Breast epithelium (tissue), 4 donors: Measurements from ENCODE around the gene TTC28. TPM values are rescaled to one million over a fixed set of nuclear protein-coding genes. Genes with fewer than 3 reads are reported as not detected.

Source experiments
- DNase-seq, 2 donors: peaks; one replicate each; pipeline ENCODE4 v3.0.0-alpha.2; 2019; ENCODE audit warnings: low spot score in 2 of 2
- H3K27ac ChIP-seq, 2 donors: fragments of 200-600 bp; sonication (generic) in 1 of 2; one replicate each; pipeline ENCODE4 v1.5.1; 2016 to 2019; ENCODE audit warnings: mild to moderate bottlenecking in 1 of 2
- H3K27me3 ChIP-seq, 2 donors: fragments of 200-600 bp; sonication (generic) in 1 of 2; one replicate each; pipeline versions ENCODE4 v1.5.1 to v1.6.0; 2017 to 2019; ENCODE audit warnings: control low read depth in 1 of 2, mild to moderate bottlenecking in 1 of 2
- H3K36me3 ChIP-seq: fragments of 200-600 bp; one replicate; pipeline ENCODE4 v1.5.1; 2019
- H3K4me1 ChIP-seq, 2 donors: fragments of 200-600 bp; sonication (generic); one replicate each; pipeline ENCODE4 v1.5.1; 2016 to 2019; ENCODE audit warnings: control low read depth in 1 of 2
- H3K4me3 ChIP-seq, 3 donors: fragments of 200-600 bp; sonication (generic); 1 replicate in 2 of 3; 2 replicates in 1 of 3; pipeline ENCODE4 v1.5.1; 2016 to 2019; ENCODE audit warnings: mild to moderate bottlenecking in 3 of 3, moderate library complexity in 2 of 3
- H3K9me3 ChIP-seq, 2 donors: fragments of 200-600 bp; sonication (generic) in 1 of 2; one replicate each; pipeline ENCODE4 v1.5.1; 2016 to 2019; ENCODE audit warnings: control low read depth in 1 of 2
- POLR2A ChIP-seq: fragments of 450-650 bp; IDR thresholded peaks from one replicate; pipeline ENCODE4 v1.6.1; 2016; ENCODE audit warnings: antibody characterized with exemption, mild to moderate bottlenecking, moderate library complexity
- POLR2AphosphoS5 ChIP-seq, 3 donors: sonication (generic); formaldehyde crosslinking; IDR thresholded peaks; one replicate each; pipeline ENCODE4 v1.6.1; 2017; ENCODE audit warnings: antibody characterized with exemption in 3 of 3
- intact Hi-C: fragments of 100-400 bp; cut with DNase I; formaldehyde crosslinking; loops from one replicate; pipeline ENCODE4 v1.15.1; 2023; ENCODE audit warnings: low total_unique reads
- total RNA-seq, 3 donors: library from RNA; depleted of rRNA; stranded (reverse); fragments of >200 nt; gene quantifications; one replicate each; pipeline ENCODE4 v1.1.0, GENCODE V29; 2016
- TF ChIP-seq, protein P1 (sequence below), 3 donors: fragments of 450-650 bp; IDR thresholded peaks; one replicate each; pipeline ENCODE4 v1.5.1; 2016 to 2017; ENCODE audit warnings: antibody characterized with exemption in 3 of 3, mild to moderate bottlenecking in 3 of 3, moderate library complexity in 3 of 3

The TTC28 gene
- total RNA-seq, 3 donors from 2014 or later: 33.5 to 43.3 (median 40.2) TPM

GRCh38 chr22:27949421-27949820 is 730.2 kb downstream of the TTC28 start:
- intact Hi-C loops: no loop called here
- no peak for DNase-seq
- TF ChIP-seq, protein P1, sequence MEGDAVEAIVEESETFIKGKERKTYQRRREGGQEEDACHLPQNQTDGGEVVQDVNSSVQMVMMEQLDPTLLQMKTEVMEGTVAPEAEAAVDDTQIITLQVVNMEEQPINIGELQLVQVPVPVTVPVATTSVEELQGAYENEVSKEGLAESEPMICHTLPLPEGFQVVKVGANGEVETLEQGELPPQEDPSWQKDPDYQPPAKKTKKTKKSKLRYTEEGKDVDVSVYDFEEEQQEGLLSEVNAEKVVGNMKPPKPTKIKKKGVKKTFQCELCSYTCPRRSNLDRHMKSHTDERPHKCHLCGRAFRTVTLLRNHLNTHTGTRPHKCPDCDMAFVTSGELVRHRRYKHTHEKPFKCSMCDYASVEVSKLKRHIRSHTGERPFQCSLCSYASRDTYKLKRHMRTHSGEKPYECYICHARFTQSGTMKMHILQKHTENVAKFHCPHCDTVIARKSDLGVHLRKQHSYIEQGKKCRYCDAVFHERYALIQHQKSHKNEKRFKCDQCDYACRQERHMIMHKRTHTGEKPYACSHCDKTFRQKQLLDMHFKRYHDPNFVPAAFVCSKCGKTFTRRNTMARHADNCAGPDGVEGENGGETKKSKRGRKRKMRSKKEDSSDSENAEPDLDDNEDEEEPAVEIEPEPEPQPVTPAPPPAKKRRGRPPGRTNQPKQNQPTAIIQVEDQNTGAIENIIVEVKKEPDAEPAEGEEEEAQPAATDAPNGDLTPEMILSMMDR (IDR thresholded peaks at IDR 0.05): no peak
- TF ChIP-seq POLR2A (no peak), POLR2AphosphoS5 (IDR thresholded peaks at IDR 0.05) (no peak)
- no peaks in the 10 kb centered on the region for H3K9me3 ChIP-seq
- H3K4me1 ChIP-seq: no peaks in the 10 kb centered on the region
- no peak overlapping the region for H3K27ac ChIP-seq
- H3K36me3 ChIP-seq: no peaks in the 10 kb centered on the region
- no peak overlapping the region for H3K4me3 ChIP-seq
- no peaks in the 10 kb centered on the region for H3K27me3 ChIP-seq

DNA sequence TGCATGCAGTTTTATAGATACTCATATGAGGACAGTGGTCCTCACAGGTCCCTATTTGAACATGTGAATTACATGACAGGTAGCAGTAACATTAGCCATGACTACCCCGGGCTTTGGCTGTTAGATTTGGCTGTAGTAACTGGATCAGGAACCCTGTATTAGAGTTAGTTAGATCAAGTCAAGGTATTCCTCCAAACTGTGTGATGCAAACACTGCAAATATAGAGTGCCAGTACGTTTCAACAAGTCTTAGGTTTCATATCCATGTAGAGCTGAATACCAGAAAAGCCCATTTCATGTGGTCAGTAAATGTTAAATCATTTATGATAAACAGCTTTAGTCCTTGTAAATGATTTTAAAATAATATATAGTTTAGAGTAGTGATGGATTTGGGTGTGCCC is 731.1 kb downstream of the TTC28 start:
- no peaks in the 10 kb centered on the region for H3K27me3 ChIP-seq
- TF ChIP-seq POLR2A (no peak), POLR2AphosphoS5 (IDR thresholded peaks at IDR 0.05) (no peak)
- TF ChIP-seq, protein P1 (IDR thresholded peaks at IDR 0.05): no peak
- no peaks in the 10 kb centered on the region for H3K36me3 ChIP-seq
- no peaks in the 10 kb centered on the region for H3K9me3 ChIP-seq
- H3K4me3 ChIP-seq: no peak overlapping the region
- no peak overlapping the region for H3K27ac ChIP-seq
- intact Hi-C loops: no loop called here
- no peak for DNase-seq
- no peaks in the 10 kb centered on the region for H3K4me1 ChIP-seq

- no peak for DNase-seq
- Histone ChIP-seq H3K4me3 (no peak overlapping the region), H3K27me3 (no peaks in the 10 kb centered on the region), H3K27ac (no peak overlapping the region), H3K9me3 (no peaks in the 10 kb centered on the region), H3K36me3 (no peaks in the 10 kb centered on the region), H3K4me1 (no peaks in the 10 kb centered on the region)
- intact Hi-C loops: no loop called here
- TF ChIP-seq, protein P1 (IDR thresholded peaks at IDR 0.05): no peak
- TF ChIP-seq POLR2A (no peak), POLR2AphosphoS5 (IDR thresholded peaks at IDR 0.05) (no peak)
Observed at GRCh38 chr22:27947448-27947847, 732.2 kb downstream of the TTC28 start.

- Histone ChIP-seq H3K9me3 (no peaks in the 10 kb centered on the region), H3K4me3 (no peak overlapping the region), H3K36me3 (no peaks in the 10 kb centered on the region), H3K27me3 (no peaks in the 10 kb centered on the region), H3K27ac (no peak overlapping the region), H3K4me1 (no peaks in the 10 kb centered on the region)
- intact Hi-C loops: no loop called here
- no peak for TF ChIP-seq POLR2AphosphoS5 (IDR thresholded peaks at IDR 0.05)
- TF ChIP-seq, protein P1 (IDR thresholded peaks at IDR 0.05): no peak
- no peak for TF ChIP-seq POLR2A
- DNase-seq: no peak
Observed at GRCh38 chr22:27941143-27941542, 738.5 kb downstream of the TTC28 start.

GRCh38 chr22:27937453-27937852 is 742.2 kb downstream of the TTC28 start:
- Histone ChIP-seq H3K27ac (no peak overlapping the region), H3K9me3 (no peaks in the 10 kb centered on the region), H3K27me3 (no peaks in the 10 kb centered on the region), H3K36me3 (no peaks in the 10 kb centered on the region), H3K4me3 (no peak overlapping the region), H3K4me1 (no peaks in the 10 kb centered on the region)
- DNase-seq: no peak
- intact Hi-C loops: no loop called here
- TF ChIP-seq POLR2AphosphoS5 (IDR thresholded peaks at IDR 0.05) (no peak), POLR2A (no peak)
- TF ChIP-seq, protein P1 (IDR thresholded peaks at IDR 0.05): no peak
